ENCODE results near the gene ELP1.

- TF ChIP-seq CTCF (conservative IDR thresholded peaks at IDR 0.05; ENCODE audit: low read length) (no peak), EZH2phosphoT487 (IDR thresholded peaks at IDR 0.05; ENCODE audit: borderline replicate concordance) (no peak)
Measured at GRCh38 chr9:108859459-108860114, 74.3 kb downstream of the ELP1 start.

Data from Loucy (cell line).